8988T (cell line): ENCODE measurements around the gene HS3ST3A1.

Experiments
- DNase-seq: peaks from one replicate; pipeline ENCODE4 v3.0.0; 2011

The HS3ST3A1 gene

GRCh38 chr17:13484020-13484419, 117.7 kb downstream of the HS3ST3A1 start:
- DNase-seq = no peak

- no peak for DNase-seq
Measured at GRCh38 chr17:13480877-13481276, 120.9 kb downstream of the HS3ST3A1 start.

DNA sequence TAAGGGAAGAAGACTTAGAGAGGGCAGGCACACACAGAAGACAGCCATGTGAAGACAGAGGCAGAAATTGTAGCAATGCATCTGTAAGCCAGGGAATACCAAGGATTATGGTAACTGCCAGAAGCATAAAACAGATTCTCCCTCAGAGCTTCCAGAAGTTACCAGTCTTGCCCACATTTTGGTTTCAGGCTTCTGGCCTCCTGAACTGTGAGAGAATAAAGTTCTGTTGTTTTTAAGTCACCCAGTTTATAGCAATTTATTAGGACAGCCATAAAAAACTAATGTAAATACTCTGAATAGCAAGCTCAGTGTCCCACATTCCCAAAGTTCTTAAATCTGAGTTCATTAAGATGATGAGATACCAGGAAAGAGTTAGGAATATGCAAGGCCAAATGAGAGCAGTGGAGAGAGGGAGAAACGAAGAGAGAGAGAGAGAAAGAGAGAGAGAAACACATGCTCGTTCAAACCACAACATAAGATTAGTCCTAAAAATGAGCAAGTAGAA, 123.4 kb downstream of the HS3ST3A1 start:
- DNase-seq = no peak

DNA sequence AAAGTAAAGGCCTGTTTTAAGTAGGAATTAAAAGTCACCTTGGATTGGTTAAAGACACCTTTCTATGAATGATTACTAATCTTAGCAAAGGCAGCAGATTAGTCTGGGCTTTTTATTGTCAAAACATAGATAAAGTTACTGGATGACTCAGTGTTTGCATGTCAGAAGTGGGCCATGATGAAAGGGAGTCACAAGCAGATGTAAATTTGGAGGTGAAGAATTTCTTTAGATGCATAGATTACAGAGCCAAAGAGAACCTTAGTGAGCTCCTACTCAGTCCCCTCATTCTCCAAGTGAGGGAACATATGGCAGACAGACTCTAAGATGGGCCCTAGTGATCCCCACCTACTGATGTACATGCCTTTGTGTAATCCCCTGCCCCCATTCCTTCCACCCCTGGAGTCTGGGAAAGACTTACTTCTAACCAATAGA, 124.5 kb downstream of the HS3ST3A1 start:
- no peak for DNase-seq

GRCh38 chr17:13476720-13477119, 125.0 kb downstream of the HS3ST3A1 start:
- no peak for DNase-seq

DNA sequence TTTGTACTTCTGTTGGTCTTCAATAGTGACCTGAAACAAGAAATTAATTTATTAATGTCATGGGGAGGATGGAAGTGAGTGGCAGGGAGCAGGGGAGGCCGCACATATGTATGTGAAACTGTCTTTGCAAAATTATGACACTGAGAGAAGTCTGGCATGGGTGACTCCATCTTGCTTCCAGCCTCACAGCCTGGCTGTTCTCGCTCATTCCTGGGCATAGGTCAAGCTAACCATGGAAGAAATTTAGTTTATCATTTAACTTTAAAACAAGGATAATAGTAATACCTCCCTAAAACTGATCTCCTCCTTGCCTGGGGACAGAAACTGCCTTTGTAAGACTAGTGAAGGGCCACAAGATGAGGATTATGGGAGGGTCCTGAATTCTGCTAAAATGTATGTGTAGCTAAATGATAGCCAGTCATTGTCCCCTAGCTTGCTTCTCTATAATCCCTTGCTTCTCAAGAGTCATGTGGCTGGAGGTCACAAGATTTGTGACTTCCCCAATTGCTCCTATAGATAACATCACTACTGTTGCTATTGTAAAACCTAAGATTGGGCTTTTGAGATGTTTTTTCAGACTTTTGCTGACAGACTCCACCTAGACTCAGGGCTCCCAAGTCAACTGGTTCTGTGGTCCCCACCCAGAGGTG, 126.0 kb downstream of the HS3ST3A1 start:
- no peak for DNase-seq

DNA sequence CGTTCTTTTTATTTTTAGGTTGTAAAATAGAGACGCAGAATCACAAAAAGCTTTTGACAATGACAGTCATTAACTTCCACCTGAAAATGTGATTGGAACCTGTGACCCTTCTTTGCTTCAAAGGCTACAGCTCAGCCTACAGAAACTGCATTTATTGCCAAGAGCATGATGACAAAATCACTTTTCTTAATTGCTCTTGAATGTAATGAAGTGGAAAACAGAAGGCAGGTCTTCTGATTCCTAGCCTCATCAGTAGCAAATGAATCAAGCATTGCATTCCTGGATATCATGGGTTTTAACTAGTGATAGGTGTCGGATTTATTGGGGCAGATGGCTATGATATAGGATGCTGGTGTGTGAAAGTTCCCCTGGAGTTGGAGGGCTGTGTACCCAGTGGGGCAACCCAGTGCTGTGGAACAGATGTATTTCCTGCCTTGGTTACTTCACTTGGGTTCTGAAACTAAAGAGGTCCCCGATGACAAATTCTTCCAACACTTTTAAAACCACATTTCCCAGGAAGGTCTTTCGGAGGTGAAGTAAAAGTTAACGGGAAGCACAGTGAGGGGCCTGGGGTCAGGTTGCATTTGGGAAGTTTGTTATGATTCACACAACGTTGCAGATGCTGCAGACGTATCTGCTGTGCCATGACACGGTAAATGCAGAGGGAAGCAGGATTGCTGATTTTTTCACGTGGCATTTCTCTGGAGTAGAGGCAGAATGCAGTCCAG, 127.5 kb downstream of the HS3ST3A1 start:
- no peak for DNase-seq

GRCh38 chr17:13465678-13466077, 136.1 kb downstream of the HS3ST3A1 start:
- DNase-seq = no peak

- DNase-seq = no peak
Measured at GRCh38 chr17:13462673-13463124, 139.0 kb downstream of the HS3ST3A1 start.

- no peak for DNase-seq
Measured at GRCh38 chr17:13462146-13462545, 139.6 kb downstream of the HS3ST3A1 start.

DNA sequence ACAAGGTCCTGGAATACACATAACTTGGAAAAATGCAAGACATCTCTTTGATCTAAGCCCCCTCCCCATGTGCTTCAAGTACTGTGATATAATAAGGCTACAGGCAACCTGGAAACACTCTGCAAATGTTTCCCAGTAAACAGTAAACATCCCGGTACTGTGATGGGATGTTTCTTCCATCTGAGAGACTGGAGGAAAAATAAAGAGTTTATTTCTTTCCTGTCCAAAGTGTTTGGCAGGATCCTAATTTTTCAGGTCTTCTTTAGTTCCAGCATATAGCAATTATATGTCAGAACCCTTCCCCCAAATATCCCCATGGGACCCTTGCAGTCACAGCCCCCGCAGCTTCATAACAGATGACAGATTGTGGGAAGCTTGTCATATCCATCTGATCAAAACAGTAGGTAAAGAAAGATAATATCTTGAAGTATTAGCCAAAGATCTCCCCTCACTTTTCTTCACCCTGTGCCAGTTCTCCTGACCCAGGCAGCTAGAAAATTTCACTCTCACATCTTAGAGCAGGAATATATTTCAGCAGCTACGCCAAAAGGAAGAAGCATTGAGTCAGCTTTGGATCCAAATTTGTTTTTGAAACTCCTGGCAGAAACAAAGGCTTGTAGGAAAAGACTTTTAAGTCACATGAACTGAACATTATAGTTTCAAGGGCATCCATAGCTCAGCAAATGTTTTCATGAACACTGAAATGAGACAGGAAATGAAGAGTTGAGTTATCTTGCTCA, 141.3 kb downstream of the HS3ST3A1 start:
- no peak for DNase-seq

DNA sequence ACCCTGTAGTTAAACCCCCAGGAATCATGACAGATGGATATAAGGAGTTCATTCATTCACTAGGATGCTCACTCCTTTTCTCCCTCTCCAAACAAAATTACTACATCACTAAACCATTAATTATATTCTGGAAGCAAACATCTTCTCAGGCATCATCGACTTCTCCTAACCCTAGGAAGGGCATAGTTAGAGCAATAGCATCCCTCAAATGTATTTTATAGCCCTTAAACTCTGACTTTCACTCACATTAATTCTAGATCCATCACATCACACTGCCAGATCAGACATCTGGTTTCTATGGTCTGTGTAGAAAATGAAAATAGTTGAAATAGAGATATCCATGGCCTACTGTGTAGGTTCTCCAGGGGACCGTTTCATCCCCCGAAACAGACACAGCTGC, 143.9 kb downstream of the HS3ST3A1 start:
- DNase-seq = no peak
